H4 (cell line): Measurements from ENCODE around the gene ITCH. TPM values are rescaled to one million over a fixed set of nuclear protein-coding genes. Genes with fewer than 3 reads are reported as not detected.
"Not testable (repeated sequence)": the region's sequence is repeated elsewhere in the genome, so short reads cannot be mapped to it uniquely, and the experiment has no call there.

Experiments used
- DNase-seq: peaks from one replicate; pipeline ENCODE4 v3.0.0-alpha.2; 2015; ENCODE audit warnings: low spot score
- total RNA-seq: library from RNA; depleted of rRNA; stranded (reverse); fragments of >200 nt; shearing (Covaris generic); gene quantifications from 2 replicates; pipeline ENCODE4 v1.2.3, GENCODE V29; 2014; rRNA removed

Gene ITCH
- 25.4 and 32.5 TPM in 2 replicates for total RNA-seq

DNA sequence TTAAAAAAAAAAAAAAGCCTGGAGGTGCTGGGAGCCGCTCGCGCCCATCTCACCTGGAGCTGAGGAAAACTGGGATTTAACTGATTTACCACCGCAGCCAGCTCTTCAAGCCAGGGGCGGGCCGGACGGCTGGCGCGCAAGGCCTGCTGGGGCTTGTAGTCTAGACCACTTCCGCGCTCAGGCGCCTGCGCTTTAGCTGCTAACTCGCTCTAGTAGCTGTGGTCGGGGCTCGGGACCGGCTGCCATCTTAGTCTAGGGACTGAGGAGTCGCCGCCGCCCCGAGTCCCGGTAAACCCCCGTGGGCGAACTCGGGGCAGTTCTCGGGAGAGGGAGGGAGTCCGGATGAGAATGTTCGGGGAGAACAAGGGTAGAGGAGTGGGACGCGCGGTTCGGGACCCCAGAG is at the start of gene ITCH:
TSS of gene ITCH (plus strand) at position 212 of the 403 bp plus-strand sequence. CDS start 30,539 bp downstream, outside the sequence.
- peak; percentile 91 for DNase-seq

DNA sequence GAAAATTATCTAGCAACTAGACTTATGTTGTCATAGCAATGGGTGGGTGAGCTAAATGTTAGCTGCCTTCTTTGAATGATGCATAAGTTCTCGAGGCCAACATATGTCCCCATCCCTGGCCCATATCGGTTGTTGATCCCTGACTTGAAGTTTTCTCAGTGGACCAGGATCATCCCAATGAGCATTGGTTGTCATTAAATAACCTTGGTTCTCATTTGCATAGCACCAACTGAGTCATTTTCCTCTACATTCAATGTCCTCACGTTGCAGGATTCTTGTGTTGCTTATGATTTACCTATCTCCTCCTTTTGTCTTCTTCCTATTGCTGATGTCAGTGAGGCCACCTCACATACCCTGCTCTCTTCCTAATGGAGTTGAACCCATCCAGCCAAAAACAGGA is 47.8 kb upstream of the ITCH start:
- no peak for DNase-seq

DNA sequence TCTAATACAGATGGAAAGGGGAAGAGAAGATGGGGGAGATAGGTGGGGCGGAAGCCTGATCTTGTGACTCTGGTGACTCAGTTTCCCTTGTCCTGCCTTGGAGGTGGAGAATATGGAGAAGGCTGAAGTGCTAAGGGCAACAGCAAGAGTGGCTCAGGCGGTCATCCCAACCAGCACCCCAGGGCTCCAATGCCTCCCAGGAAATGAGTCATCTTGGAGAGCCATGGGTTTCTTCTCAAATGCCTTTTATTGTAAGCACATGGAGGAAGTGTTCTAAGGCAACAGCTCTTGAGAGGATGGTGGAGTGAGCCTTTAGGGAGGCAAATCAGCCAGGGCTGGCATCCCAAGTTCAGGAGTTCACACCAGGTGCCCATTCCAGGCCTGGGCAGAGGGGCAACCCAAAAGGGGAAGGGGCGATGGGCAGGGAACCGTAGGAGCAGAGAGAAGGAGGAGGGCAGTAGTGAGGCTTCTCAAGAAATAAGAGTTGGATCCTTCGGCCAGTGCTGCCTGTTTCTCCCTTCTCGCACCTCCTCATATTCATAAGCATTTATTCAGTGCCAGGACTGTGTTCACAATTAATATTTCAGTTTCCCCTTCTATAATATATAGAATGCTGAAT is 46.8 kb upstream of the ITCH start:
- peak; percentile 43 for DNase-seq

DNA sequence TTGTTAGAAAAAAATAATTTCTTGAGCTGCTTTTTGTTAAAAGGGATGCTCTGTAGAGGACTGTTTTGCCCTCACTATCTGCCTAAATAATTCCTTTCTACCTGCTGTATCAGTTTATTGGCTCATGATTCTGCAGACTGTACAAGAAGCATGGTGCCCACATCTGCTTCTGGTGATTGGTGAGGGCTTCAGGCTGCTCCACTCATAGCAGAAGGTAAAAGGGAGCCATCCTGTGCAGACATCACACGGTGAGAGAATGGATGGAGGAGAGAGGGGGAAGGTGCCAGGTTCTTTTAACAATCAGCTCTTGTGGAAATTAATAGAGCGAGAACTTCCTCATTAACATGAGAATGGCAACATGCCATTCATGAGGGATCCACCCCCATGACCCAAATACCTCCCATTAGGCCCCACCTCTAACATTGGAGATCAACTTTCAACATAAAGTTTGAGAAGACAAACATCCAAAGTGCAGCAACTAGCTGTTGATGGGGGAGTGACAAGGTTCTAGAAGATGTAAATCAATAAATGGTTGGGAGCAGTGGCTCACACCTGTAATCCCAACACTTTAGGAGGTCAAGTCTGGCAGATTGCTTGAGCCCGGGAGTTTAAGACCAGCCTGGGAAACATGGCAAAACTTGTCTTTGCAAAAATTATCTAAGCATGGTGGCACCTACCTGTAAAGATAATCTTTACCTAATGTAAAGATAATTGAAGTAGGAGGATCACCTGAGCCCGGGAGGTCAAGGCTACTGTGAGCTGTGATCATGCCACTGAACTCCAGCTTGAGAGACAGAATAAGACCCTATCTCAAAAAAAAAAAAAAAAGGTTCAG is 44.2 kb upstream of the ITCH start:
- DNase-seq = no peak

DNA sequence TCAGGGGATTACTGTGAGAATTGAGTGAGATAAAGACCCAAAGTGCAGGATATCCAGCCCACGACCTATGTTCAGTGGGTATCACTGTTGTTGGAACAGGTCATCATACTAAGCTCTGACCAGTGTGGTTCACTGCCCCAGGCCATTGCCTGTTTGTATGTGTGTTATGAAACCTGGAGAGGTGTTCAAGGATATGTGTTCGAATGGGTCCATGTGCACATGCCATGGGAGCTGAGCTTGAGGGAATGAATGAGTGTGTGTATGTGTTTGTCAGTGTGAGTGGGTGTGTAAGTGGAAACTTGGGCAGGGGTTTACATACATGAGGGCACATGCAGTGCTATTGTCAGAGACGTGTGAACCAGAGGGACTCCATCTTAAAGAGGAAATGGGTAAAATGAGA is 42.2 kb upstream of the ITCH start:
- DNase-seq = no peak

DNA sequence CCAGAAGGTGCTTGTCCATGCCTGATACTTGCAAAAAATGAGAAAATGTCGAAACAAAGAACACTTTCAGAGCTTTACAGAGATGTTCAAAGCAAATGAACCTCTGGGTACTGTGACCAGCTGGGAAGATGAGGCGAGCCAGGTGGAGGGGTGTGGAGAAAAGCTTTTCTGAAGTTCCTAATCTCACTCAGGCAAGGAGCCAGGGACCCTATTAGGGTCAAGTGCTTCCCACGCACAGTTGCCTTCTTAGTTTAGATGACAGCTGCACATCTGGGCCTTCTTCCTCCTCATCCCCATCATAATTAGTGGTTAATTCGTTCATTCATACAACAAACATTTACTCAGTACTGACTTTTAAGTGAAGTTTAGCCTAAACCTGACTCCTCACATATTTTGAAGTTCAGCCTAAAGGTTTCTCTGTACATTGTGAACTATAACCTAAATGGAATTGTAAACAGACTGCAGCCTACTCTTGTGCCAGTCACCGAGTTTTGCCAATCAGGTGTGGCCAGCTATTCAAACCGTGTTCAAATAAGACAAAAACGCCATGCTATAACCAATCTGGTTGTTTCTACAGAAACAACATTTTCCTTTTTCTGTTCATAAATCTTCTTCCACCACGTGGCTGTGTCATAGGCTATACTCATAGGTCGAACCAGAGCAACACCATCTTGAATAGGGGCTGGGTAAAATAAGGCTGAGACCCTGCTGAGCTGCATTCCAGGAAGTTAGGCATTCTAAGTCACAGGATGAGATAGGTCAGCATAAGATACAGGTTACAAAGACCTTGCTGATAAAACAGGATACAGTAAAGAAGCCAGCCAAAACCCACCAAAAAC is 40.6 kb upstream of the ITCH start:
- DNase-seq = no peak

DNA sequence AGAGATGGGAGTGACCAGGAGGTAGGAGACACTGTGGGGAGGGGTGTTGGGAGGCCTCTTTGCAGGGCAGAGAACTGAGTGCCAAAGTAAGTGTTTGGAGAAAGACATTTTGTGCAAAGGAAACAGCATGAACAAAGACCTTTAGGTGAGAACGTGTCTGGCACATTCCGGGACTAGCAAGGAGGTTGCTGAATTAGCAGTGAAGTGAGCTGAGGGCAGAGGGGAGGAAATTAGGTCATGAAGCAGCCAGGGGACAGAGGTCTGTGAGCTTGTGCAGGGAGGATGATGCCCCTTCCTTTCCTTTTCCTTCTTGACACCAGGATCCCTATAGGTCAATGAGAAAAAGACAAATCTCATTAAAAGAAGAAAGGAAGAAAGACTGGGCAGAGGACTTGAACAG is 38.5 kb upstream of the ITCH start:
- no peak for DNase-seq

DNA sequence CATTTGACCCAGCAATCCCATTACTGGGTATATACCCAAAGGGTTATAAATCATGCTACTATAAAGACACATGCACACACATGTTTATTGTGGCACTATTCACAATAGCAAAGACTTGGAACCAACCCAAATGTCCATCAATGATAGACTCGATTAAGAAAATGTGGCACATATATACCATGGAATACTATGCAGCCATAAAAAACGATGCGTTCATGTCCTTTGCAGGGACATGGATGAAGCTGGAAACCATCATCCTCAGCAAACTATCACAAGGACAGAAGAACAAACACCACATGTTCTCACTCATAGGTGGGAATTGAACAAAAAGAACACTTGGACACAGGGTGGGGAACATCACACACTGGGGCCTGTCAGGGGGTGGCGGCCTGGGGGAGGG is 34.9 kb upstream of the ITCH start:
- not testable (repeated sequence) for DNase-seq

DNA sequence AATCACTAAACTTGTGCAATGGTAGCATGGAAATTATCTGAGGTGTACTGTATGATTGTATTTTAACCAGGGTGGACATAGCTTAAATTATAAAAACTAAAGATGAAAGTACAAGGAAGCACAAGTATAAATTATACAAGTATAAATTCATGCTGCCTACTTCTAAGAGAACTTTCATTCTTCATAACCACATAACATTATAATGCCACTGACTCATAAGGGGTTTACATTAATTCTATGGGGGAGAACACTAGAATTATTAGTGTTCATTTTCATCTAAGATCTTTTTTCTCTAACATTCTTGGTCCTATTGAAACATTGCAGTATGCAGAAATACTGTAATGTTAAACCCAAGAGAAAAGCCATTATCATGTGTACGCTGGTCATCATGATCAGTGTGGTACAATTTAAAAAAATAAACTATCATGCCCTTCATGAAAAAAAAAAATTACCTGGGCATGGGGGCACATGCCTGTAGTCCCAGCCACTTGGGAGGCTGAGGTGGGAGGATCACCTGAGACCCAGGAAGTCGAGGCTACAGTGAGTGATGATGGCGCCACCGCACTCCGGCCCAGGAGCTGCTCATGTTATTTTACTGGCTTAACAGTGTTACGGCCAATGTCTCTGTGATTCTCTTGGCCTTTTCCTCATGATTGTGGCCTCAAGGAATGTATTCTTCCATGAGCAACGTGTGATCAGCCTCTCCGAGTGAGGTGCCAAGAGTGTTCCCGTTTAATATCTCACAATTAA is 34.0 kb upstream of the ITCH start:
- no peak for DNase-seq

DNA sequence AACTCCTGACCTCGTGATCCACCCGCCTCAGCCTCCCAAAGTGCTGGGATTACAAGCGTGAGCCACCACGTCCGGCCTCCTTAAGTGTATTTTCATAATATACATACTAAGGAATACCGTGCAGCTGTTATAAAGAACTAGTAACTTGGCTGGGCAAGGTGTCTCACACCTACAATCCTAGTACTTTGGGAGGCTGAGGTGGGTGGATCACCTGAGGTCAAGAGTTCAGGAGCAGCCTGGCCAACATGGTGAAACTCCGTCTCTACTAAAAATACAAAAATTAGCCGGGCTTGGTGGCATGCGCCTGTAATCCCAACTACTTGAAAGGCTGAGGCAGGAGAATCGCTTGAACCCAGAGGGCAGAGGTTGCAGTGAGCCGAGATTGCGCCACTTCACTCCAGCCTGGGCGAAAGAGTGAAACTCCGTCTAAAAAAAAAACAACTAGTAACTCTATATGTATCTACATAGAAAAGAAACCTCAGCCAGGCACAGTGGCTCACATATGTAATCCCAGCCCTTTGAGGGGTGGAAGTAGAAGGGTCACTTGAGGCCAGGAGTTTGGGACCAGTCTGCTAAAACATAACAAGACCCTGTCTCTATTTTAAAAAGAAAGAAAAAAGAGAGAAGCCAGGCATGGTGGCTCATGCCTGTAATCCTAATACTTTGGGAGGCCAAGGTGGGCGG is 32.1 kb upstream of the ITCH start:
- not testable (repeated sequence) for DNase-seq

DNA sequence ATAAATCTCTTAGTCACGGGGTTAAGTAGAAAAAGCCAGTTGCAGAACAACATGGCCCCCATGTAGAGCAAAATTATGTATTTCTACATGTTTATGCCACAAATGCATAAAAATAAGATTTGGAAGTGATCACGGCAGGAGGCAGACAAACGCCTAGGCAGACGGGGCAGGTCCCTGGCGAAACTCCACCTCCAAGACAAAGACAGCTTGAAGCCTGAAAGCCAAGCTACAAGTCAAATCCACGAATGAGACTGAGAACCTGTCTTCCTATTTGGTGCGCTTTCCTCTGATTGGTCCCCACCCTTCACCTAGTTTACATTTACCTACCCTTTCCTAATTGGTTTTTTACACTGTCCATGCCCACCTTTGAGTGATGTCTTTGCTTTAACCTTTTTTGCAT is 31.2 kb upstream of the ITCH start:
- no peak for DNase-seq

DNA sequence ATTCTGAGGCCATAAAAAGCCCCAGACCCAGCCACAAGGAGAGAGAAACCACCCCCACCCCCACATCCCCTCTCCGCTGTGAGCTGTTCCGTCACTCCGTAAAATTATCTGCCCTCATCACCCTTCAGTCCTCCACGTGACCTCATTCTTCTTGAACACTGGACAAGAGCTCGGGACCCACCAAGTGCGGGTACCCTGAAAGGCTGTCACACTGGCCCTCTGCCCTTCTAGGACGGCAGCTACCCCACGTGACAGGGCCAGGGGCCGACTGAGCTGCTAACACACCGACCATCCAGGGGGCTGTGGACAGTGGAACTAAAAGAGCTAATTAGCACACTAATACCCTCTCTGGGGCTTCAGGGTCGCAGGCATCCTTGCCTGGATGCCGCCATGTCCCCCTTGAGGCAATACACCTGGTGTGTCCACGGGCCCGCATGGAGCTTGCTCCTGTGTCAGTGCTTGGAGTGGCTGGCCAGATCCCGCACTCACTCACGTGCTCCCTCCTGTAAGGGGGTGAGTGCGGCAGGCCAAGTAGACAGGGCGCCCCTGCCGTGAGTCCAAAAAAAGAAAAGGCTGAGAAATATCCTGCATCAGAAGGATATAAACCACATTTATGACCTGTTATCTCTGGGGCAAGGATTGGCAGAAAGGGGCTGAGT is 30.7 kb upstream of the ITCH start:
- DNase-seq = no peak

DNA sequence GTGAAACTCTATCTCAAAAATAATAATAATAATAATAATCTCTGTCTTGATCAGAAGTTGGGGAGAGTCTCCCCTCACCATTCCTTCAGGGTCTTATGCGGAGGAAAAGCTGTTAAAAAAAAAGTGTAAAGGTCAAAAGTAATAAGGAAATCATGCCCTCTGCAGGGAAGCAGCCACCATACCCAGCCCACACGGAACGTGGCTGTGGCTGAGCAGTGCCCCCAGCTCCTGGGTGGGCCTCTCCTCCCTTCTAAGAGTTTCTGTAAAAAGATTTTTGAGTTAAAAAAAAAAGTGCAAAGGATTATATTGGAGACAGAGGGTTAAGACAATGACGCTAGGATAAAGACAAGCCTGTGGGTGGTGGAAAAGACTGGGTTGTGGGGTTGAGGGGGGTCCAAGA is 29.3 kb upstream of the ITCH start:
- DNase-seq = no peak

DNA sequence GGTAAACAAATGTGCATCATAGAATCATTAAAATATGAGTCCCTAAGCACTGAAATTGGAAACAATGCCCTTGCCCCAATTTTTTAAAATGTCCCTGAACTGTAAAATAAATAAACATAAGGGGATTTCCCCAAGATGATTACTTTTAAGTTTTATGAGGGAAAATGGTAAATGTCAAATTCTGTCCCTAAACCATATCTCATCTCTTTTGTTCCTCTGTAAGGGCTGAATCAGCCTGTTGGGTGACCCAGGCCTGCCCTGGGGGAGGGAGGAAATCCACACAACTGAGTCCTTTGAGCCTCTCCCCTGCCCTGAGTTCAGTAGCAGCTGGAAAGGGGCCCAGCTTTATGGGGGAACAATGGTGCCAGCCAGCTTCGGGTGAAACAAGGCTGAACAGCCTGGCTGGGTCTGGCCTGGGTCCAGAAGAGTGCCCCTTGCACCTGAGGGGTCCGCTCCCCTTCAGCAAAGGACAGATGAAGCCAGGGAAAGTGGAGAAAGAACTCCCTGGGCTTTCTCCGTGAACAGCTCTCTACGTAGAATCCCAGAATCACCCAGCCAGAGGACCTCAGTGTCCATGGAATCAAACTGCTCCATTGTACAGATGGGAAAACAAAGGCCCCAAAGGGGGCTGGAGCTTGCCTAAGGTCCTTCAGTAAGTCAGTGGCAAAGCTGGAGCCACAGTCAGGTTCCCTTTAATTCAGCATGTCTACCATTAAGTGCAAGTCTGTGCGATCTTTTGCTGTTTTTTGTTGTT is 28.2 kb upstream of the ITCH start:
- no peak for DNase-seq

DNA sequence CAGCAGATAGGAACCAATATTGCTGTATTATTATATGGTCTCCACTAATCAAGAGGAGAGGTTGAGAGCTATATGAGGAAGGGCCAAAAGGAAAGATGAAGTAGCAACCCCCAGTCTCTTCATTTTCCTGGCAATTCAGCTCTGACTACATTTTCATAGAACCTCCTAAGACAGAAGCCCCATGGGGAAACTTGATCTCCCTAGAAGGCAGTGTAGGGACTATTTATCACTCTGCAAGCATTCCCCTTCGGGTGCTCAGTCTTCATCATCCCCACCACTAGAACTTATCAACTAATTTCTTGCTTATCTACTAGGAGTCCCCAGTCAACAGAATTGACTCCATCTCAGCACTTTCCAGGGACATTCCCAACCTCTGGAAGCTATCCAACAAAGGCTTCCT is 25.5 kb upstream of the ITCH start:
- no peak for DNase-seq

DNA sequence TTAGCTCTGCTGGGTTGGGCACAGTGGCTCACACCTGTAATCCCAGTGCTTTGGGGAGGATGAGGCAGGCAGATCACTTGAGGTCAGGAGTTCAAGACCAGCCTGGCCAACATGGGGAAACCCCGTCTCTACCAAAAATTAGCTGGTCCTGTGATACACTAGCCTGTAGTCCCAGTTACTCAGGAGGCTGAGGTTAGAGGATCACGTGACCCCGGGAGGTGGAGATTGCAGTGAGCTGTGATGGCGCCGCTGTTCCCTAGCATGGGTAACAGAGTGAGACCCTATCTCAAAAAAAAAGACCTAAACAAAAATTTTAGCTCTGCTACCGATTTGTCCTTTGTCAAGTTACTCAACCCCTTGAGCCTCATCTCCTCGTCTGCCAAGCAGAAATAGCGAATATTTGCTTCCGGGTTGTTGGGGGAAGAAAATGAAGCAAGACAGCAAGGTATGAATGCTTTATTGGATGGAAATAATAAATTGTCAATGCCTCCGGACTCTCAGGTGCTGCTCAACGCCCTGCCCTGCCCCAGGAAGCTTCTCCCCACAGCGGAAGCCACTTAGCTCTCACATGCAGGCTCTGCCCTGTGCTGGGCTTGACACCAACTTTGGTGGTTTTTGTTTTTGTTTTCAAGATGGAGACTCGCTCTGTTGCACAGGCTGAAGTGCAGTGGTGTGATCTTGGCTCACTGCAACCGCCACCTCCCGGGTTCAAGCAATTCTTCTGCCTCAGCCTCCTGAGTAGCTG is 24.9 kb upstream of the ITCH start:
- DNase-seq = no peak

DNA sequence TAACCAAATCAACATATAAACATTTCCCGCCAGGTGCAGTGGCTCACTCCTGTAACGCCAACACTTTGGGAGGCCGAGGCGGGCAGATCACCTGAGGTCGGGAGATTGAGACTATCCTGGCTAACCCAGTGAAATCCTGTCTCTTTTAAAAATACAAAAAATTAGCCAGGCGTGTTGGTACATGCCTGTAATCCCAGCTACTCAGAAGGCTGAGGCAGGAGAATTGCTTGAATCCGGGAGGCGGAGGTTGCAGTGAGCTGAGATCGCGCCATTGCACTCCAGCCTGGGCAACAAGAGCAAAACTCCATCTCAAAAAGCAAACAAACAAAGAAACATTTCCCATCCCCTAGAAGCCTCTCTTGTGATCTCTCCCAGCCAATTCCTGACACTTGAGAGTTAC is 22.3 kb upstream of the ITCH start:
- not testable (repeated sequence) for DNase-seq

DNA sequence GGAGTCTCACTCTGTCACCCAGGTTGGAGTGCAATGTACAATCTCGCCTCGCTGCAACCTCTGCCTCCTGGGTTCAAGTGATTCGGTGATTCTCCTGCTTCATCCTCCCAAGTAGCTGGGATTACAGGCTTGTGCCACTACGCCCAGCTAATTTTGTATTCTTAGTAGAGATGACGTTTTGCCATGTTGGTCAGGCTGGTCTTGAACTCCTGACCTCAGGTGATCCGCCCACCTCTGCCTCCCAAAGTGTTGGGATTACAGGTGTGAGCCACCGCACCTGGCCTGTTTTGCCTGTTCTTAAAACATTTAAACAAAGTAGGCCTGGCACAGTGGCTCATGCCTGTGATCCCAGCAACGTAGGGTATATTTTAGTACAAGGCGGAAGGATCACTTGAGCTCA is 21.9 kb upstream of the ITCH start:
- not testable (repeated sequence) for DNase-seq
